CD1c-positive myeloid dendritic cell (primary cell): ENCODE data around the gene FOXE1.
A peak's percentile ranks its signal among the peaks of the same experiment; 100 is the strongest.

Experiments used
- DNase-seq: peaks from one replicate; pipeline ENCODE4 v3.0.0-alpha.2; 2016; ENCODE audit errors: extremely low spot score

FOXE1 gene

DNA sequence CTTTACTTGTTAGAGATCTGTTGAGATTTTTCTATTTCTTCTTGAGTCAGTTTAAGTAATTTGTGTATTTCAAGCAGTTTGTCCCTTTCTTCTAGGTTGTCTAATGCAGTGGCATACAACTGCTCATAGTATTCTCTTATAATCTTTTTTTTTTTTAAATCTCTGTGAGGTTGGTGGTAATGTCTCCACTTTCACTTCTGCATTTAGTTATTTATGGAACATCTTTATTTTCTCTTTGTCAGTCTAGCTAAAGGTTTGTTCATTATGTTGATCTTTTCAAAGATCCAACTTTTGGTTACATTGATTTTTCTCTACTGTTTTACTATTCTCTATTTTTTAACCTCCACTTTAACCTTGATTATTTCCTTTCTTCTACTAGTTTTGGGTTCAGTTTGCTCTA lies 13.8 kb downstream of the FOXE1 start:
- DNase-seq = peak; percentile 30

DNA sequence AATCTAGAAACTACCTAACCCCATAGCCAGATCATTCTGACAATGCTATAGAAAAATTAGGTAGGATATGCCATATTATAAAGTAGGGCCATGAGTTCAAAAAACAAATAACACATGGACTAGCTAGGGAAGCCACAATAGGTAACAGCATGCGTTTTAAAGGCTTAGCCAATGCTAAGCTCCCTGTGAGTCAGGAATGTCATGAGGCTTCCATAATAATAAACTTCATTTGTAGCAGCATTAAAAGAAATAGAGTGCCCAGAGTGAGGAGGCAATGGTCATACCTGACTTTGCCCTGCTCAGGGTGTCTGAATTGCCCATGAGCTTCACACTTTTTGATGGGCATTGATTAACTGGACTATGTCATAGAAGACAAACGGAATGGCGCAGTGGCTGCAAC lies 15.8 kb downstream of the FOXE1 start:
- no peak for DNase-seq

GRCh38 chr9:97873425-97873824 lies 20.4 kb downstream of the FOXE1 start:
- DNase-seq = no peak

GRCh38 chr9:97873882-97874281 lies 20.9 kb downstream of the FOXE1 start:
- no peak for DNase-seq

- DNase-seq = no peak
Observed at GRCh38 chr9:97874624-97875023, 21.6 kb downstream of the FOXE1 start.

DNA sequence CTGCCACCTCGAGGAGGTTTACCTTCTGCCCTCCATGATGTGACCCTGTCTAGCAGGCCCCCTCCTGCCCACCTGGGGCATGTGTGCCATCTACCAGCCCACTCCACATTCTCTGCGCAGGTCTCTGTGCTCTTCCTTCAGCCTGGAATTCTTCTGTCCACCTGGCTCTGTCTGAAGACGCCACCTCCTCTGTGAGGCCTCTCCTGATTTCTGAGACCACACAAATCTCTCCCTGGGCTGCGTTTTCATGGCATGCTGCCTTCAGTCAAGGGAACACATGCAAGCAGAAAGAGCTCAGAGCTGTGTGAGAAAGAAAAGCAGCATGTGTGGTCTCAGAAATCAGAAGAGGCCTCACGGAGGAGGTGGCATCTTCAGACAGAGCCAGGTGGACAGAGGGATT lies 22.1 kb downstream of the FOXE1 start:
- DNase-seq = no peak

DNA sequence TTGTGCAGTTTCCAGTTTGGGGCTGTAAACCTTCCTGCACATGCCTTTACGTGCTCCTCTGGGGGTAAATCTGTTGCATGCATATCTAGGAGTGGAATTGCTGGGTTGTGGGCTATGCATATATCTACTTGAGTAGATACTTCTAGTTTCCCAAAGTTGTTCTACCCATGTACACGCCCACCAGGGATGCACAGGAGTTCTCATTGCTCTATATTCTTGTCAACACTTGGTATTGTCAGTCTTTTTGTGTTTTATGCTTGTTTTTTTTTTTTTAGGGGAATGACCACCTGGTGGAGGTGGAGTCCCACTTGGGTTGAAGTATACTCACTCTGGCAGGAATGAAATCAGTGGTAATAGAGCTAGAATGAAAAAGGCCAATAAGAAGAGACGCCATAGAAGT lies 23.0 kb downstream of the FOXE1 start:
- no peak for DNase-seq

- no peak for DNase-seq
Observed at GRCh38 chr9:97880336-97880735, 27.3 kb downstream of the FOXE1 start.

DNA sequence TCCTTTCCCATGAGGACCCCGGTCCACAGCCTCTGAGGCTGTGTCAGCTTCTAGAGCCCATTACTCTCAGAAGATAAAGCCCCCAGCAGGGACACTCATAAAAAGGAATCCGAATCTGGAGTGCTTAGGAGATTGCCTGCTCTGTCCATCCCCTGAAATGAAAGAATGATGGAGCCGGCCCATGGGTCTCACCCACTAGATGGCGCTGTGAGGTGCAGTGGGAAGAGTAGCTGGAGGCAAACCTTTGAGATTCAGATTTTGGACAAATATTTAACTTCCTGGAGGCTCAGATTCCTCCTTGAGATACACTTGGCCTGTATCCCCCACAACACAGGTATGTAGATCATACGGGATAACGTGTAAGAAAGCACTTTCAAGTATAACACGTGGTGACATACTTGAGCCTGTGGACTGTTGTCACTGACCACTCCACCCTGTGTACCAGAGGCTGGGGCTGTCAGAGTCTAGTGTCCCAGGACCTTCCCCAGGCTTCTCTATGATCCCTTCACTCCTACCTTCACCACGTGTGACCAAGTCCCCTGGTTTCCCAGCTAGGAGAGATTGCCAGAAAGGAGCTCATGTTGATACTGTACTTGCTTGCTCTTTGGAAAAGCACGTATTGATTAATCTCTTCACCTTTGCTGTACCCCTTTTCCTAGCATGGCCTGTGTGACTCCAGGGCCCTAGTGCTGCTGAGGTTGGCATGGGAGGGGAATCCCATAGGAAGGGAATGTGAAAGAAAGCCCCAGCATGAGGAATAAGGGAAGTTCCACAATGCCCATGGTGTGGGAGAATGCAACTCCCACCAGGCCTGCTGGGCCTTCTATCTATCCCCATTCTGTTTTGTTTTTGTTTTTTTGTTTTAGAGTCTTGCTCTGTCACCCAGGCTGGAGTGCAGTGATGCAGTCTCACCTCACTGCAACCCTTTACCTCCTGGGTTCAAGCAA lies 37.2 kb downstream of the FOXE1 start:
- DNase-seq = peak; percentile 56

DNA sequence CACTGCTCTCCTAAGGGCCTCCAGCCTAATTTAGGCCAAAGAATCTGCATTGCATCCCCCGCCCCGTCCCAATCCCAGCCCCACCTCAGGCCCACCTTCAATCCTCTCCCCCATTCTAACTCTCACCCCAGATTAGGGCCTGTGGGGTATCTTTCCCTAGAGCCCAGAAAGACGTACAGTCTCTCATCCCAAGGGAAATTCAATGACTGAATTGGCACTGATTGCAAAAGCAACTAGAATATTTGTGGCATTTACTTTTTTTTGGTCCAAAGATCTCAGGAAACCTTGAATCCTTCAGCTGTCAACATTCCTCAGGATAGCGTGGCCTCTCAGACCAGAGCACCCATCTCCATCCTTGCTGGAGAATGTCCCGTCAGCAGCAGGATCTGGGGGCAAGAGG lies 38.7 kb downstream of the FOXE1 start:
- no peak for DNase-seq

GRCh38 chr9:97892421-97892820 lies 39.4 kb downstream of the FOXE1 start:
- DNase-seq = no peak

GRCh38 chr9:97895211-97895610 lies 42.2 kb downstream of the FOXE1 start:
- no peak for DNase-seq

GRCh38 chr9:97895695-97896332 lies 42.8 kb downstream of the FOXE1 start:
- peak; percentile 58 for DNase-seq

DNA sequence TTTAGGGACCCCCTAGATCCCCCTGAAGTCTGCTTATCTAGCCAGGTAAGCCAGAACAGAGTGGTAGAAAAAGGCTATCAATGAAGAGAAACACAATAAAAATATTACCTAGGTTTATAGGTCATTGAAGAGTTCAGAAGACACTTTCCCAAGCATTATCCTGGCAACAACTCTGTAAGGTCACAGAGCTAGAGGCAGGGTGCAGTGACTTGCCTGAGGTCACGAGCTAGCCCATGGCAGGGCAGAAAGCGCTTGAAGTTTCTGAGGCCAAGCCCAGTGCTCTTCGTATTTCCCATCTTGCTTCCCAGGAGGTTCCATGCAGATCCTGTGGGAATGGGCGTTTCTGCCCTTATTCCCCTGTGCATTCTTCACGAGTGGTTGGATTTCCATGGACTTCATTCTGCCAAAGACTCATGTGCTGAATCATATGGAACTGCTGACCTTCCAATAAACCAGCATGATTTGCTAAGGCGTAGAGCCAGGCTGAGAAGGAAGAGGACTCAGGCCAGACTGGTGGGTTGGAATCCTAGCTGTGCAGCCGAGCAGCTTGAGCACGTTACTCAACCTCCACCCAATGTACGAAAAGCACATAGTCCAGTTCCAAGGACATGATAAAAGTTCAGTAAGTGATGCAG lies 47.2 kb downstream of the FOXE1 start:
- no peak for DNase-seq

GRCh38 chr9:97900738-97901565 lies 47.9 kb downstream of the FOXE1 start:
- DNase-seq = peak; percentile 56

GRCh38 chr9:97903177-97903576 lies 50.2 kb downstream of the FOXE1 start:
- DNase-seq = no peak

DNA sequence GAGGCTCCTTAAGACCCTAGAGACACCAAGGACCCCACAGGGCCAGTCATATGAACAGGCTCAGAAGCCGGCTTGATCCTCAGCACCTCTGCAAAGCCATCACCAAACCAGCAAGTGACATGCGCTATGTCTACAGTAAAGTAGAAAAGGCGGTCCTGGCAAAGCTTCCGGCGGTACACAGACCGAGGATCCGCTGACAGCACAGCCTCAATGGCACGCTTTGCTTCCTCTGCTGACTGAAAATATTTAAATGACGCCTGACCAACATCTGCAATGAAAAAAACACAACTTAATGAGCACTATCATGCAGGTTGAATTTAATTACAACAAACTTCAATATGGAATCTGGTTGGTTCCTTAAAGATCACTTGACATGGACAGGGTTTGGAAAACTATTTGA lies 51.7 kb downstream of the FOXE1 start:
- no peak for DNase-seq

DNA sequence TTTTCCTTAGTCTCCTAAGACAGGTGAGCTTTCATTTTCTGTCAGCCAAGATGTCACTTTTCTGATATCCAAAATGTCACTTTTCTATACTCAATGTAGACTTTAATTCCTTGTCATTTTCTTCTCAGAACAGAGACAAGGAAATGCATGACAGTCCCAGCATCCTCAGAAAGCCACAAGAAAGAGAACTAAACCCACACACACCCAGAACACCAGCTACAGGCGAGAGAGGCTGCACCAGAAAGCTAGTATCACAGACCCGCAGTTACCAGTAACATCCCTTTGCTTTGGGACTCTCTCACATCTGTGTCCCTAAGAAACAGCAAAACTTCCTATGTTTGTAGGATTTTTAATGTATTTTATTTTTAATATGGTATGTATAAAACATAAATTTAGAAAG lies 52.2 kb downstream of the FOXE1 start:
- peak; percentile 70 for DNase-seq
